ENCODE results near the gene AADAC.
"Not testable (repeated sequence)": the region's sequence is repeated elsewhere in the genome, so short reads cannot be mapped to it uniquely, and the experiment has no call there.

The AADAC gene

DNA sequence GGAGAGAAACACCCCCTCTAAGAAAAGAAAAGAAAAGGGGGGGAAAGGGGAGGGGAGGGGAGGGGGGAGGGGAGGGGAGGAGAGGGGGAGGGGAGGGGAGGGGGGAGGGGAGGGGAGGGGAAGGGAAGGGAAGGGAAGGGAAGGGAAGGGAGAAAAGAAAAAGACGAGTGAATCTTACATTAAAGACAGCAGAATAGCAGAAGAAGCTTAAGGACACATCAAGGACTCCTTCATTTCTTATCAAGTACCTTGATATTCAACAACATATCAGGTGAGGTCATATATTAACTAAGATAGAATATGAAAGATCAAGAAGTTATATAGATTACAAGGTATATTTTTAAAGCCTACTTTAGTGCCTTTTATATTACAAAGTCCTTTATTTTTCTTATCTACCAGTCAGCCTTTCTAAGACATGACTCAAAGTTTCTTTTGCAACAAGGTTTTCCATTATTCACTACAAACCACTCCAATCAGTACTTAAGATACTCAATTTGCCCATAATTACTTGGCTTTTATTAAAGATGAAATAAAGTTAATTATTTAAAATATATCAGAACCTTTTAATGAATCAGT is 17.7 kb upstream of the AADAC start:
- no peak for DNase-seq (ENCODE audit: low spot score)

DNA sequence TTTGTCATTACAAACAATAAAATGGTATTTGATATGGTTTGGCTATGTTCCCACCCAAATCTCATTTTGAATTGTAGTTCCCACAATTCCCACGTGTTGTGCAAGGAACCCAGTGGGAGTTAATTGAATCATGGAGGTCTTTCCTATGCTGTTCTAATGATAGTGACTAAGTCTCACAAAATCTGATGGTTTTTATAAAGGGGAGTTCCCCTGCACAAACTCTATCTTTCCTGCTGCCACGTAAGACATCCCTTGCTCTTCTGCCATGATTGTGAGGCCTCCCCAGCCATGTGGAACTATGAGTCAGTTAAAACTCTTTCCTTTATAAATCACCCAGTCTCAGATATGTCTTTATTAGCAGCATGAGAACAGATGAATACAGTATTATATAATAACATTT is 15.4 kb upstream of the AADAC start:
- DNase-seq (ENCODE audit: low spot score): no peak

DNA sequence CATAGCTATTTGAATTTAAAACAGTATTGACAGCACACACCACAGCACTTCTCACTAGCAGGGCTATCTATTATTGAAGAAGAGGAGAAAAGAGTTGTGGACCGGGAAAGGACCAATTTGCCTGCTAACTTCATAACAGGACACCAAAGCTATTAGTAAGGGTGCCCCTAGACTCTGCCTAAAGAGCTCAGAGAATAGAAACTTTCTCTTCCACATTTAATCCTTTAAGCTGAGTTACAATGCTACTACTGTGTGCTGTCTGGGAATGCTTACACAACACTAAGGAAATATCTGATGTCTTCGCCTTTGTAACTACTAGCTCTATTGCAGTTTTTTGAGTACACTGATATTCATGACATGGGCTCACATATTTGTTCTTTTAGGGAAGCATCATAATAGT is 13.5 kb upstream of the AADAC start:
- DNase-seq (ENCODE audit: low spot score): no peak

DNA sequence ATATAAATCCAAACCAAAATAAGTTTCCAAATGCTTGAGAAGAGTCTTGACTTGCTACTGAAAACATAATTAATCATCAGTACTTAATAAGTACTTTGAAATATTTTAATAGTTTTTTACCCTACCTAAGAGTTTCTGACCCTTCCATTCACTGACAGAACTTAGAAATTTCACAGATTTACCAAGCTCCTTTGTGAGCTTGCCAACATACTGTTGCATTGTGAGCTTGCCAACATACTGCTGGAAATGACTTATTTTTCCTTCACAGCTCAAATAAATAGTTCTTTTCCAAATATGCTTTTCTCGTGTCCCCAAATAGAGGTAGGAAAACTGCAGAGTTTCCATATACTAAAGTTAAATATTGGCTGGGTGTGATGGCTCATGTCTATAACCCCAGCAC is 9.6 kb upstream of the AADAC start:
- DNase-seq (ENCODE audit: low spot score): no peak

DNA sequence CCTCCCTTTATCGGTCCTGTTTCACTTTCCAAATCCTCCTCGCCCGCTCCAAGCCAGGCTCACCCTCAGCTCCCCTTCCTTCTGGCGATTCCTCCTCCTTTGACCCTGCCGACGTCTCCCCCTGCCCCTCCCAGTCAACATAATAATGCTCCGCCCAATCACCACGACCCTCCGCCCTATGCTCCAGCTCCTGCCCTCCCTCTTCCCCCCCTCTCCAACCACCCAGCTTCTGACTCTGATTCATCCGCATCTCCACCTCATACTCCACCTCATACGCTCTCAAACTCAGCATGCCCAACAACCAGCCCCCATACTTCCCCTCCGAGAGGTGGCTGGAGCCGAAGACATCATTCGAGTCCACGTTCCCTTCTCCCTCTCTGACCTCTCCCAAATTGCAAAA is 7.1 kb upstream of the AADAC start:
- DNase-seq (ENCODE audit: low spot score): no peak

DNA sequence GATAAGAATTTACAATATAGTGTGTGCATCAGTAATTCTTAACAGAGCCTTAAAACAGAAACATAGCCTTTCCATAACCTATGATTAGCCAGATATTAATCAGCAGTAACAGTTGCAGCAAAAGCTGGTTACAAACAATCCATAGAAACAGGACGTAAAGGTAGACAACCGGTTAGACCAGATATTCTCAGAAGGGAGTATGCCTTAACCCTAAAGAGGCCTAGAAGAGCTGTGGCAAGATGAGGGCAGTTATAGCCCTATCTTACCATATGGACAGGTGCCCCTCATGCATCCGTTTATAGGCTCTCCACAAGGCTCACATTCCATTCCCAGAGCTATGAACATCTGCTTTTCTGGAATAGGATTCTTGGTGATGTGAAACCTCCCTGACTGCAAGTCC is 5.0 kb upstream of the AADAC start:
- DNase-seq (ENCODE audit: low spot score): not testable (repeated sequence)

DNA sequence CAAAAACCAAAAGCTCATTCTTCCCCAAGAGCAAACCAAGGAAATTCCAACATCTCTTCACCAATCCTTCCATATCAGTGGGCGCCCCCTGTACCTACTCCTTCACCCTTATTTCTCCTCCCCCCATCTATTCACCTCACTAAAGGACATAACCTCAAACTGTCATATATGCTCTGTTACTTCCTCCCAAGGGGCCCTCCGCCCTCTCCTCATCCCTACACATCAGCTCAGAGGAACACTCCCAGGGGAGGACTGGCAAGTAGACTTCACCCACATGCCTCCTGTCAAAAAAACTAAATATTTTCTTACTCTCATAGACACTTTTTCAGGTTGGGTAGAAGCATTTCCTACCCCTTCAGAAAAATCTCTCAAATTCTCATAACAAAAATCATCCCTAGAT is 2.4 kb upstream of the AADAC start:
- no peak for DNase-seq (ENCODE audit: low spot score)

DNA sequence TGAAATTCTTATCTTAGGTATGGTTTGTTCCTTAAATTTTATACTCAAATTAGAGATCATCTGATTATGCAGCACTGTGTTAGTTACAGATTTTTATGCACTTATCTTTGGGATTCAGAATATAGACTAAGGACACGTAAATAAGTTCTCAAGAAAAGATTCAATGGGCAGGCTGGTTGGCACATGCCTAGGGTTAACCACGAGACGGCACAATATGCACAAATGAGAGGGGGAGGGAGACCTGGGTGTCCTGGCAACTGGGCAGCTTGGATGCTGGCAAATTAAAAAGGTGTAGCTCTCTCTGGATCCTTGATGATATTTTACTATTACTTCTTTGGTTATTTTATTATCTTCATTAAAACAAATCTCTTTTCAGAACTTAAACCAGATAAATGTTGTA is 672 bp downstream of the AADAC start:
- DNase-seq (ENCODE audit: low spot score): no peak

DNA sequence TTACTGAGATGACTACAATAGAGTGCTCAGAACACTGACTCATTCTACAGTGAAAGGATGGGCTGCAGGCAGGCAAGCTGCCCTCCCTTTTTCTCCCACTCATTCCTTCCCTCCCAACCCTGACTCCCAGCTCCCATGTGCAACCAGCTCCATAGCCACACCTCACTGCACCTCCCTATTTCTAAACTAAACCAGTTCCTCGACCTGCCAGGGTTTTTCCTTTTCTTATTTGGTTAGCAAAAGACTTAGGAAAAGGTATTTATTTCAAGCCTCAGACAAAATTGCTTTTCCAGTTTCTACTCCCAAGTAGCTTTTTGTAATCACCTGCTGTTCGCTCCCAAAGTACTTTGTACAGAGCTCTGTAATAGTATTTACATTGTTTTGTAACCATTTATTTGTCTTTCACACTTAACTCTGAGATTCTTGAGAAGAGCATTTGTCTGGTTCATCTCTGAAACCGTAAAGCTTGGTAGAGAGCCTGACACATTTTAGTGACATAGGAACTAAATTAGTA is 2.2 kb downstream of the AADAC start:
- peak; percentile 37 for DNase-seq (ENCODE audit: low spot score)

DNA sequence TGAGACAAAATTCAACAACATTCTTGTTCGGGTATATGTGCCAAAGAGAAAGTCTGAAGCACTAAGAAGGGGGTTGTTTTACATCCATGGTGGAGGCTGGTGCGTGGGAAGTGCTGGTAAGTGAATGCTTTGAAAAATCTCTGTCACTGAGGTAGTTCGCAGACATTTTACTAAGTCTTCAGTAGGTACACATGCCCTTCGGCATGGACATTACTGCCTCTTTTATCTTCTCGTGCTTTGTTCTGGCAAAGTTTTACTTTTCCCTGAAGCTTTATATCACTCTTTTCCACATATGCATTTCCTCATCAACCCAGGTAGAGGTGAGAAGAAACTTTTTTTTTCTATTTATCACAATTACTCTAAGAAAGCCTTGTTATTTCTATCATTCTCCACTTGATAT is 3.6 kb downstream of the AADAC start:
- no peak for DNase-seq (ENCODE audit: low spot score)

DNA sequence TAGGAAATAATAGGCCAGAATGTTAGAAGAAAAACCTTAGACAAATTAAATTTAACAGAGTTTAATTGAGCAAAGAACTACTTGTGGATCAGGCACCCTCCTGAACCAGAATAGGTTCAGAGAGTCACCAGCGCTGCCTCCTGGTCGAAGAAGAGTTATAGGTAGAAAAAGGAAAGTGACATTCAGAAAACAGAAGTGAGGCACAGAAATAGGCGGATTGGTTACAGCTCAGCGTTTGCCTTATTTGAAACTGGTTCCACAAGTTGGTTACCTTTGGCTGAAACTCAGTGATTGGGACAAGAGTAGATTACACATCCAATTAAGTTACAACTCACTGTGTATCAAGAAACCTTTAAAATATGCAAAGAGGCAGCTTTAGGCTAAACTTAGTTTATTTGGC is 4.4 kb downstream of the AADAC start:
- no peak for DNase-seq (ENCODE audit: low spot score)

DNA sequence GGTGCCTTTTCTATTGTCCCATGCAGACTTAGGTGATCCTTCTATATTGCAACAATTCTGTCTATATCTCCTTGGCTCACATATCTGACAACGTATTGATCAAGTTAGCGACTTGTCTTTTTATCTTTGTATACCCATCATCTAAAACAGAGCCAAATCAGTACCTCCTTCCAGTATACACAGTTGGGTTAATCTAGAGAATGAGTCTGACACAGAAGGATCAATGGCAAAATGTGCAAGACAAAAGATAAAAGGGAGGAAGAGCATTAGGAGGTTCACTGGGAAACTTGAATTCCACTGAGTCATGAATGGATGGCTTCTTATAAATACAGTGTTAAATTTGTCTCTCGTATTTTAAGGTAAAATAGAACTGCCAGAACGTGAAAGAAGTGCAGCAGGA is 6.0 kb downstream of the AADAC start:
- no peak for DNase-seq (ENCODE audit: low spot score)

DNA sequence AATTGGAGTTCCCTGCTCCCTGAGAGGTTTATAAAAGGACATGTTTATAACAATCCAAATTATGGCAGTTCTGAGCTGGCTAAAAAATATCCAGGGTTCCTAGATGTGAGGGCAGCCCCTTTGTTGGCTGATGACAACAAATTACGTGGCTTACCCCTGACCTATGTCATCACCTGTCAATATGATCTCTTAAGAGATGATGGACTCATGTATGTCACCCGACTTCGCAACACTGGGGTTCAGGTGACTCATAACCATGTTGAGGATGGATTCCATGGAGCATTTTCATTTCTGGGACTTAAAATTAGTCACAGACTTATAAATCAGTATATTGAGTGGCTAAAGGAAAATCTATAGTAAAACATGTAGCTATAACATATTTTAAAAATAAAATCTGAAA is 13.9 kb downstream of the AADAC start:
- DNase-seq (ENCODE audit: low spot score): no peak

DNA sequence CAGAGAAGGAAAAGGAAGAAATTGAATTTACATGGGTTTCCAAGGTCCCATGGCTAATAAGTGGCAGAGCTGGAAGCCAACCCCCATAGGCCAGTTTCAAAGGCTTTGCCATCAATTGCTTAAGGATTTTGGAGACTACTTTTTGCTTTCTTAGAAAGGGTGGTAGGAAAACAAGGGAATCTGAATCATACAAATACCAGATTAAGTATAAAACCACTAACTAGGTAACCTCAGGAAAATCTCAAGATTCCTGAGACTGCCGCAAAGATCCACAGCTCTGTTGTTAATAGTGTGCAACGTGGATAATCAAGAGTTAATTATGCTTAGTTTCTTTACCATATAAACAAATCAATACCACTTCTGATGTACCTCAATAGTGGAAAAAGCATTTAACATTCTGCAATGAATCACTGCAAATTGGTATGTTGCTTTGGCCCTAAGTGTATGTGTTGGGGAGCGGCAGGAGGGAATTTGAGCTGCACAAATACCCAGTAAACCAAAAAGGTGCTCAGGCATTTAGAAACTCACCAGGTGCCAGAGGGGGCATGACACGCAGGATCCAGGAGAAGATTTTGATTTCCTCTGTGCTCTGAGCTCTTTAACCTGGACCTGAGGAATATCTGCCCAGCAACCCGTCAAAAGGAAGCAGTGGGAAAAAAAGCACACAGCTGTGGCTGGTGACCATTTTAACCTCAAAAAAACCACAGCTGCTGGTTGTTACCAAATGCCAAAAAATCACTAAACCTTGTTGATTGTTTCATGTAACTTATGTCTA is 22.0 kb downstream of the AADAC start:
- peak; percentile 25 for DNase-seq (ENCODE audit: low spot score)

DNA sequence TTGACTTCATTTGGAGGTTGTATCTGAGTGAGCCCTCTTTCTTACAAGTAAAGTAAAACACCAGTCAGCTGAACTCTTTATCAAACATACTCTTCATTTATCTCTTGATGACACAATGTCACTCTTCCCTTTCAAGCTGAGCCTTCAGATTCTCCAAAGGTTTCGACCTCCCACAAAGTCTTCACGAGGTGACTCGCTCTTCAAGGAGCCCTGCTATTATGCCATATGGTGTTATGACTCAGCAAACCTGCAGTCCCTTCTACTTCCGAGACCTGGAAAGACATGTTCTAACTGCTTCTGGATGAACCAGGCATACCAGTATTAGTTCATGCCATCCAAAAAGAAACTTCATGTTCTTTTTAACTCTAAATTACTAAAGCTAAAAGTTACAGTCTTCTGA is 23.1 kb downstream of the AADAC start:
- DNase-seq (ENCODE audit: low spot score): peak; percentile 33

DNA sequence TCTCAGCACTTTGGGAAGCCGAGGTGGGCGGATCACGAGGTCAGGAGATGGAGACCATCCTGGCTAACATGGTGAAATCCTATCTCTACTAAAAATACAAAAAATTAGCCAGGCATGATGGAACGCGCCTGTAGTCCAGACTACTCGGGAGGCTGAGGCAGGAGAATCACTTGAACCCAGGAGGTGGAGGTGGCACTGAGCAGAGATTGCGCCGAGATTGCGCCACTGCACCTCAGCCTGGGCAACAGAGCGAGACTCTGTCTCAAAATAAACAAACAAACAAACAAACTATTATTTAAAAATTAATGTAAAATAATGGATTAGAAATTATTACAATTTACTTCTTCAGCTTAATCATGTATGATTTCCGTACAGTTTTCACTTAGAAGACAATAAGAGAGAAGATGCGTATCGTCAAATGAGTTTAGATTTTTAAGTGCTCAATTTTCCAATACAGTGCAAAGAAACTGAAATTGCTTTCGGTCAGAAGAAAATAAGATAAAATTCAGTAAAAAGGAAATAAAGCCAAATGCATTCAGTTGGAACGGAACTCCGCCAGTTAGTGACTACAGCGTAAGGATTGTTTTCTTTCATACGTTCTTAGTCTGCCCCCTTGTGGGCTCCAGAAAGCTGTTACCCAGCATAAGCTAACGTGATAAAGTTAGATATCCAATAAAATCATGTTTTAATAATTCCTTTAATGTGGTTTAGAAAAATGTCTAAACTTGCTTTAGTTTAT is 24.8 kb downstream of the AADAC start:
- peak; percentile 52 for DNase-seq (ENCODE audit: low spot score)

DNA sequence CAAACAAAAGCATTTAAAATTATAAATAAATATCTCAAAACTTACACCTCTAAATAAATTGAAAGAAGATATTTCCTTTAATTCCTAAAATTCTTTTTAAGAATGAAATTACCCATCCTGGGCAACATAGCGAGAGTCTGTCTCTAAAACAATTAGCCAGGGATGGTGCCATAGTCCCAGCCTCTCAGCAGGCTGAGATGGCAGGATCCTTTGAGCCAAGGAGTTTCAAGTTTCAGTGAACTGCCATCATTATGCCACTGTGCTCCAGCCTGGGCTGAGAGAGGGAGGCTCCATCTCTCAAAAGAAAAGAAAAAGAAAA is 25.4 kb downstream of the AADAC start:
- DNase-seq (ENCODE audit: low spot score): no peak

DNA sequence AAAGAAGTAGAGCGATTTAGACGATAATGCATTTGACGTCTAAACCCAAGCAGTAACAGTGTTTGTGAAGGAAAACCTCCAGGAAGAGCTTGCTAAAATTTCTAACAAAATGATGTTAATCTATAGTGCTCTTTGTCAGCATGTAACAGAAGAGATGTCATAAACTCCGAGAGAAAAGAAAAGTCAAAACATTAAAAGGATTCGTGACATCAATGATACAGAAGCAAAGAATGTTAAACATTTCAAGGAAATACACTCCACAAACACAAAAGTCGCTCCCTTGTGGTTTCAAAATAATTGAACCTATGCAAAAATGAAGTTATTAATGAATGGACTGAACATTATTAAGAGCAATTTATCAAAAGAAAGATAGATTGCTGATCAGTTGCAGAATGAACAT is 27.9 kb downstream of the AADAC start:
- no peak for DNase-seq (ENCODE audit: low spot score)

DNA sequence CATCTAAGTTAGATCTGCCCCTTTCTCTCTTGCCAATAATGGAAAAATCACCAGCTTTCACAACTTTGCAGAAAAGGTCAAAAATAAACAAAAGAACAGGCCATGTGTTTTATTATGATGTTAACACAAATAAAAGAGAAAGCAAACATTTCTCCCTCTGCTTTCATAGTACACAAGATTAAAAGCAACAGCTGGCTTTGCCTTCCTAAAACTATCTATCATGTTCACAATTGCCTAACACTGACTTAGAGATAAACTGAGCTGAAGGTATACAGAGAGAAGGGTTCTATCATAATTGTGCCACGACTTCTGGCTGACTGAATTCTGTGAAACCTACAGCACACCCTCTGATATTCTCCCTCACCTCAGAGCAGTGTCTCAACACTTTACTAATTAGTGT is 29.4 kb downstream of the AADAC start:
- no peak for DNase-seq (ENCODE audit: low spot score)

DNA sequence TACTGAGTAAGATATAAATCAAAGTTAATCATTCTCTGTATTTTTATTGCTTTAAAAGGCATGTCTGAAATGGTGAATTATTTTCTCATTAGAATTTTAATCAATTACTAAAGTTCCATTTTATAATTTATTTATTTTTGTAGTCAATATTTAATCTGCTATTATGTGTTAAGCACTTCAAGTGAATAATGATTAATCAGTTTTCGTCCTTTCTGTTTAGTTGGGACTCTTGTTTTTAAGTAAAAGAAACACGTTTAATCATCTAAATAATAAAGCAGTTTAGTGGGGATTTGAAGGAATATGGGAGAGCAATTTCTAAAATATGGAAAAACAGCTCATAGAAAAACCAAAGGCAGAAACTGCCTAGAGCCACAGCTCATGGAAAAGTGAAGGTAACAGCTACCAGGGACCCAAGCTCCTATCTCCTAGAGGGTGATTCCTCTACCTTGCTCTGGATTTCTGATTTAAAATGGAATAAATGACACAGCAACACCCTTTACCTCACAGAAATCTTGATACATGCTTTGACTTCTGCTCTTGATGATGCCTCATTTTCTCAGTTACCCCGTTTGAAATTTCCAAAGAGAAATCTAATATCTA is 31.5 kb downstream of the AADAC start:
- DNase-seq (ENCODE audit: low spot score): no peak

DNA sequence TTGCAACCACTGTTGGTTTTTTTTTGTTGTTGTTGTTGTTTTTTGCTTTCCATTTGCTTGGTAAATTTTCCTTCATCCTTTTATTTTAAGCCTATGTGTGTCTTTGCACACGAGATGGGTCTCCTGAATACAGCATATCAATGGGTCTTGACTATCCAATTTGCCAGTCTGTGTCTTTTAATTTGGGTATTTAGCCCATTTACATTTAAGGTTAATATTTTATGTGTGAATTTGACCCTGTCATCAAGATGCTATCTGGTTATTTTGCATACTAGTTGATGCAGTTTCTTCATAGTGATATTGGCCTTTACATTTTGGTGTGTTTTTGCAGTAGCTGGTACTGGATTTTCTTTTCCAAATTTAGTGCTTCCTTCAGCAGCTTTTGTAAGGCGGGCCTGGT is 36.1 kb downstream of the AADAC start:
- not testable (repeated sequence) for DNase-seq (ENCODE audit: low spot score)

DNA sequence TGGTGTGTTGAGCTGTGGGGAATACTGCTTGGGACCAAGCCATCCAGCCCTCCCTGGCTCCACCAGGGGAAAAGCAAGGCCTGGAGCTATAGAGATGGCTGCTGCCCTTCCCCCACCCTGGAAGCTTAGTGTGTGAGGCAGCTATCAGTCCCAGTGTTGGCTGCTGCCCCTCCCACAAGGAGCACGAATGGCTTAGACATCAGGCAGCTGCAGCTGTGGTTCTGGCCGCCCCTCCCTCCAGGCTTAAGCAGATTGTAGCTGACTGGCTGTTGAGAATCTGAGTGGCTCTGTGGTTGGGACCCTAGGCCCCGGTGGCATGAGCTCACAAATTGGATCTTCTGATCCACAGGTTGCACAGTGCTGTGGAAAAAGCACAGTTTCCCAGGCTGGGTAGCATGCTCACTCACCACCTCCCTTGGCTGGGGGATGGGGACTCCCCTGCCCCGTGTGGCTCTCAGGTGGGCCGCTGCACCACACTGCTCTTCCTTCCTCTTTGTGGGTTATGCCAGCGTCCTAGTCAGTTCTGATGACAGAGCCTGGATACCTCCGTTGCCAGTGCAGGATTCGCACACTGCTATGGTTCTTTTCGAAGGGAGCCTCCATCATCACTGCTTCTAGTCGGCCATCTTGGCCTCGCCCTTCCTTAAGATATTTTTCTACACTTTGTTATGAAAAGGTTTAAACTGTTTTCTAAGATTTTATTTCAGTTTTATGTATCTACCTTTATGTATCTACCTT is 38.3 kb downstream of the AADAC start:
- DNase-seq (ENCODE audit: low spot score): no peak

All from iPS-NIHi11 (cell line).